GM19463 (cell line): ENCODE measurements around the gene FLOT2.
"Not testable (repeated sequence)": the region's sequence is repeated elsewhere in the genome, so short reads cannot be mapped to it uniquely, and the experiment has no call there.

Experiments used
- ATAC-seq: cut with Tn5 transposase; IDR thresholded peaks from one replicate; pipeline ENCODE4 v1.9.1; 2021; ENCODE audit warnings: mild to moderate bottlenecking, moderate library complexity; ENCODE audit not compliant: unreplicated experiment

The FLOT2 gene

GRCh38 chr17:28853295-28853694 is 44.2 kb downstream of the FLOT2 start:
- no peak for ATAC-seq

- ATAC-seq: no peak
These were observed 48.3 kb downstream of the FLOT2 start for GRCh38 chr17:28849281-28849680.

GRCh38 chr17:28848667-28849066 is 48.9 kb downstream of the FLOT2 start:
- ATAC-seq: not testable (repeated sequence)

DNA sequence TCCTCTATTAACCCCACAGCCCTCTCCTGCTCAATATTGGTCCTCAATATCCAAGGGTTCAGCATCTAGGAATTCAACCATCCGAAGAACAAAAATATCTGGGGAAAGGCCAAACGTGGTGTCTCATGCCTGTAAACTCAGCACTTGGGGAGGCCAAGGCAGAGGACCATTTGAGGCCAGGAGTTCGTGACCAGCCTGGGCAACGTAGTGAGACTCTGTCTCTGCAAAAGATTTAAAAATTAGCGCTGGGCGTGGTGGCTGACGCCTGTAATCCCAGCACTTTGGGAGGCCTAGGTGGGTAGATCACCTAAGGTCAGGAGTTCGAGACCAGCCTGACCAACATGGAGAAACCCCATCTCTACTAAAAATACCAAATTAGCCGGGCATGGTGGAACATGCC is 50.8 kb downstream of the FLOT2 start:
- ATAC-seq: not testable (repeated sequence)

- ATAC-seq: no peak
These were observed 51.3 kb downstream of the FLOT2 start for GRCh38 chr17:28846231-28846630.

DNA sequence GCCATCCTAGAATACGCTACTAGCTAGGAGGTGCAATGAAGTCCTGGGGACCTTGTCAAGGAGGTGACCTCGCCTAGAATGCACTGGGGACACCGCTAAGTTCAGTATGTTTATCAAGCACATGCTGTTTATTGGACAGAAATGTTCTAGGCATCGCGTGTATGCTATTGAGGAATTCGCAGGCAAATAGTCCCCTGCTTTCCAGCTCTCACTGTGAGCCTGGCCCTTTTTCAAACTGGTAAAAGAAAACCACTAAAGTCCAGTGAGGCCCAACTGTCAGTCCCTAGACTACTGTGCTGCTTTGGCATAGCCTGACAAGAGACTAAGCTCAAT is 53.8 kb downstream of the FLOT2 start:
- no peak for ATAC-seq

GRCh38 chr17:28842282-28843012 is 55.1 kb downstream of the FLOT2 start, which contains the start of gene FAM222B:
Gene FAM222B, minus strand, starts transcription at chr17:28842790. Its CDS starts 76,123 bp downstream, at chr17:28766667.
- ATAC-seq: peak; percentile 87

DNA sequence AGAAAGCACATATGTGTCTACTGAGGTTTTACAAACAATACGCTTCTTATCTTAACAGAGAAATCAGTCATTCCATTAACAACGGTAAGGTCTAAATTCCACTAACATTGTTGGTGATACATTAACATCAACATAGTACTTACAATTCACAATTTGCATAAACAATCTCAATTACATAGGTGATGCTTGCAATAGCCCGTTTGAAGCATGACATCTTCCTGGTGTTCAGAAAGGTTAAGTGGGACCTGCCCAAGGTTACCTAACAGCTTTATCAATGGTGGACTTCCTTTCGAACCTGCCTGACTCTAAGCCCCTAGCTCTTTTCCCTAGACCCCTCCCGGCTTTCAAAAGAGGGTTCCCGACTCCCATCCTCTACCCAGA is 55.6 kb downstream of the FLOT2 start:
- ATAC-seq: no peak

GRCh38 chr17:28839221-28839620 is 58.3 kb downstream of the FLOT2 start:
- ATAC-seq: no peak

DNA sequence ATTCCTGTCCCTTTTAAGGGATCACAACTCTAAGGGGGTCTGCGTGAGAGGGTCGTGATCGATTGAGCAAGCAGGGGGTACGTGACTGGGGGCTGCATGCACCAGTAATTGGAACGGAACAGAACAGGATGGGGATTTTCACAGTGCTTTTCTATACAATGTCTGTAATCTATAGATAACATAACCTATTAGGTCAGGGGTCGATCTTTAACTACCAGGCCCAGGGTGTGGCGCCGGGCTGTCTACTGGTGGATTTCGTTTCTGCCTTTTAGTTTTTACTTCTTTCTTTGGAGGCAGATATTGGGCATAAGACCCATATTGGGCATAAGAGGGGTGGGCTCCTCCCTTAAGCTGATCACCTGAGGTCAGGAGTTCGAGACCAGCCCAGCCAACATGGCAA is 61.0 kb downstream of the FLOT2 start:
- not testable (repeated sequence) for ATAC-seq

DNA sequence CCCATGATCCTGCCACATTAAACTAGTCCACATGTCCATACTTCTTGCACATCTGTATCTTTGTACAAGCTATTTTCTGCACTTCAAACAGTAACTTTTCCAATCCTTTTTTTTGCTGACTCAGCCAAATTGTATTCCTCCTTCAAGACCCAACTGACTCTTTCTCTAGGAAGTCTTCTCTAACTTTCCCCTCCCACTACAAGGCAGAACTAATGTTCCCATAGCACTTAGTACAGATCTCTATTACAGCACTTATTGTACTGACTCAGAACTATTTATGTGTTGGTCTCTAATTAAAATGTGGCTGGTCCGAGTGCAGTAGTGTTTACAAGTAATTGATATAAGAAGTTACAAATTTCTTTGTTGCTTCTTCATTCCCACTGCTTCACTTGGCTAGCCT is 63.1 kb downstream of the FLOT2 start:
- ATAC-seq: no peak
